GM19467 (cell line): Measurements from ENCODE around the gene BCL7B.
"Not testable (repeated sequence)": the region's sequence is repeated elsewhere in the genome, so short reads cannot be mapped to it uniquely, and the experiment has no call there.

Source experiments
- ATAC-seq: cut with Tn5 transposase; IDR thresholded peaks from one replicate; pipeline ENCODE4 v1.9.1; 2021; ENCODE audit warnings: mild to moderate bottlenecking, moderate library complexity; ENCODE audit not compliant: unreplicated experiment

BCL7B gene

DNA sequence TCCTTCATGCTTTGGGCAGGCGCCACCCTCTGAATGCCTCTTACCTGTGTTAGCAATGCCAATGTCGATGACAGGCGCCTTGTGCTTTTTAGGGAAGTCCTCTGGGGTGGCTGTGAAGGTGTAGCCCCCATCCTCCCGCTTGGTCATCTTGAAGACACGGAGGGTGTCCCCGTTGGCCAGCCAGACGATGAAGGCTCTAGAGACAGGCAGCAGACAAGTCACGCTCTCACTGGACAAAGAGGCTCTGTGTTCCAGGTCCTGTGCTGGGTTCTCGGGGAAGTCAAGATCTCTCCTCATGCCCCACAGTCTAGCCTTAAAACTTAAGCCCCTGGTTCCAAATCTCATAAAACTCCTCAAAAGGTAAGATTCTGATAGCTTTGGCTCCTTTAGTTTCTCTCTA is 15.8 kb upstream of the BCL7B start:
- no peak for ATAC-seq

GRCh38 chr7:73572767-73573186 is 15.3 kb upstream of the BCL7B start:
- no peak for ATAC-seq

DNA sequence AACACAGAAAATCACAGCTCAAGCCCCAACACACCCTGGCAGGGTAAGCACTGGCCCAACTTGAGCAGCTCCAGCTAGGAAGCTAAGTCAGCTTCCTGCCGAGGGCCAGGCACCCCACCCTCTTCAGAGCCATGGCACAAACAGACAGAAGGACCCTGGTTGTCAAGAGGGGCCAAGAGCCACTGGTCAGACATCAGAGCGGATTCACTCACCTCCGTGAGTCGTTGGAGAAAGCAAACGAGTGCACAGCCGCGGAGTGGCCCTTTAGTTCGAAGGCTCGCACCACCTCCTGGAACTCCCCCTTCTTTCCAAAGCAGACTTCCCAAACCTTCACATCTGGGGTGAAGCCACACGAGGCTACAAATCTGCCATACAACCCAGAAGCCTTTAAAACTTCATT is 13.5 kb upstream of the BCL7B start:
- ATAC-seq, result no peak

GRCh38 chr7:73570521-73570920 is 13.0 kb upstream of the BCL7B start:
- ATAC-seq, result no peak

DNA sequence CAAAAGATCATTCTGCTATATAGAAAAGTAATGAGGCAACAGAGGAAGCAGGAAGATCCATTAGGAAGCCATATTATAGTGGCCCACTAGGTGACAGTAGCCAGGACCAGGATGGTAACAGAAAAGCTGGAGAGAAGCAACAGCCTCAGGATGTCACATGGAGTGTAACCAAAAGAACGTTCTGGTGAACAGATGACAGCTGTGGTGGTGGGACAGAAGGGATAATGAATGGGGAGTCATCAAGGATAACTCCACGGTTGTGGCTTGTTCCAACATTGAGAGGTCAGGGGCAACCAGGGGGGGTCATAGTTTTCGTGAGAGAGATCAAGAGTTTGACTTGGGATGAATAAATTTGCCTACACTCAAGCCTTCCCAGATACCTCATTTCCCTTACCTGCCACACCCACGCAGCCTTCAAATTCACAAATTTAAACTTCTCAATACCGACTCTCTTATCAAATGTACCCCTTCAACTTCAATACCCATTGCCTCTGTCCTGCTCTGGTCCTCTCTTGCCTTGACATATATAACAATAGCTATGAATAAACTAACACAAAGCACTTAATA is 11.6 kb upstream of the BCL7B start:
- no peak for ATAC-seq

DNA sequence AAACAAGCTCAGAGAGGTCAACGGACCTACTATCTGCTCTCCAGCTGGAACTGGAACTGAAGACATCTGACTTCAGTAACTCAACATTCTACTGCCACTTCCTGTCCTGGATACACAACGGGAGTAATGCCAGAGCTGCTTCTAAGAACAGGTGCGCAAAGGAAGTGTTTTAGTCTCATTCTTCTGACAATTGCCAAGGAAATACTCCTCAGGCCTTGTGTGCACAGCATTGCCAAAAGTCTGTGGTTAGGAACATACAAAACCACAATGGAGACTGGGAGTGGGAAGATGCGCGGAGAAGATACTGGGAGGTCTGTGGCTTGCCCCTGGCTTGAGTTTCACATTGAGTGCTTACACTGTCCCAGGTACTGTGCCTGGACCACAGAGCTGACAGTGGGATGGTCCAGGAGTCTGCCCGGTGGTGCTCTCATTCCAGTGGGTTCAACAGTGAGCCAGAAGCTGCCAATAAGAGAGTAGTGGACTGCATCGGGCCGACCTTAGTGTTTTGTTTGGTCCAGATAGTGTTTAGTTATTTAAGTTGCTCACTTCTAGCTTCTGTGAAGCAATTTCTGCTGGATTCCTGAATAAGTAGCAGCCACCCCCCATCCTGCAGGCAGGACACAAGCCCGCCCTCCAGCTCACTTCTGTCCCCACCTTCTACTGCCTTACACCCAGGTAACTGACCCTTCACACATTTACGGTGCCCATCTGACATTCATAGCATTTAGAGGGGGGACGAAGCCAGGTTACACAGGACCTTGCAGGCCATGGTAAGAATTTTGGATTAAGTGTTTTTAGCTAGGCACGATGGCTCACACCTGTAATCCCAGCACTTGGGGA is 10.6 kb upstream of the BCL7B start:
- no peak for ATAC-seq

DNA sequence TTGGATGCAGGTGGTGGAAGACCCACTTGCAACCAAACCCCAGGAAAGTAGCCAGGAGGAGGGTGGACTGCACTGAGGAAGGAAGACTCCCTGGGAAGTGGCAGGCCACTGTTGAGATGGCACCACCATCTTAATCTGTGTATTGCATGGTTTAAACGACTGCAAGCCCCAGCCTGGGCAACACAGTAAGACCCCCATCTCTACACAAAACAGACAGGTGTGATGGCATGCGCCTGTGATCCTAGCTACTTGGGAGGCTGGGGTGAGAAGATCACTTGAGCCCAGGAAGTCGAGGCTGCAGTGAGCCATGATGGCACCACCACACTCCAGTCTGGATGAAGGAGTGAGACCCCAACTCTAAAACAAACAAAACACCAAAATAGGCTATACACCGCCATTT is 9.7 kb upstream of the BCL7B start:
- ATAC-seq, result no peak

DNA sequence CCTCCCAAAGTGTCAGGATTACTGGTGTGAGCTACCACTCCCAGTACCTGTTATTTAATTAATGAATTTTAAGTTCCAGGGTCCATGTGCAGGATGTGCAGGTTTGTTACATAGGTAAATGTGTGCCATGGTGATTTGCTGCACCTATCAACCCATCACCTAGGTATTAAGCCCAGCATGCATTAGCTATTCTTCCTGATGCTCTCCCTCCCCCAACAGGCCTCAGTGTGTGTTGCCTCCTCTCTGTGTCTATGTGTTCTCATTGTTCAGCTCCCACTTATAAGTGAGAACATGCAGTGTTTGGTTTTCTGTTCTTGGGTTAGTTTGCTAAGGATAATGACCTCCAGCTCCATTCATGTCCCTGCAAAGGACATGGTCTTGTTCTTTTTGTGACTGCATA is 8.9 kb upstream of the BCL7B start:
- not testable (repeated sequence) for ATAC-seq

DNA sequence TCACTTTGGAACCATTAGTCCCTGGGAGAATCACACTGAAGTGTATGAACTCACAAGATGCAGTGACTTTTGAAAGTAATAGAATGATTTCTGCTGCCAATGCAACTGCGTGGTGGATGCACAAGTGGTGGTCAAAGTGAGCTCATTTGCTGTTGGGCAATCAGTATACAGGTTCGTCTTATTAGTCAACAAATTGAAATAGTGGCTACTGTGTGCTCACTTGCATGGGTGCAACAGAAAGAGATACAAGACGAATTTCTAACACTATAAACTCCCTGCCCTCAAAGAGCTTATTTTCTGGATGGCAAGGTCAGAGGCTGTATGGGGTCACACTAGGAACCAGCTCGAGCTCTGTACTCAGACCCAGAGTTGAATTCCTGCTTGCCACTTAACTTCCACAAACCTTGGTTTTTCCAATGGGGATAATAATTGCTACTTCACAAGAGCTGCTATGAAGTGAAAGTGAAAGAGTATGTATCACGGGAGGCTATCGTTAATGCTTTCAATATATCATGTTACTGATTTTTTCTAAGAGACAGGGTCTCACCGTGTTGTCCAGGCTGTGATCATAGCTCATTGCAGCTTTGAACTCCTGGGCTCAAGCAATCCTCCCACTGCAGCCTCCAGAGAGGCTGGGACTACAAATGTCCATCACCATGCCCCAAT is 8.3 kb upstream of the BCL7B start:
- no peak for ATAC-seq

DNA sequence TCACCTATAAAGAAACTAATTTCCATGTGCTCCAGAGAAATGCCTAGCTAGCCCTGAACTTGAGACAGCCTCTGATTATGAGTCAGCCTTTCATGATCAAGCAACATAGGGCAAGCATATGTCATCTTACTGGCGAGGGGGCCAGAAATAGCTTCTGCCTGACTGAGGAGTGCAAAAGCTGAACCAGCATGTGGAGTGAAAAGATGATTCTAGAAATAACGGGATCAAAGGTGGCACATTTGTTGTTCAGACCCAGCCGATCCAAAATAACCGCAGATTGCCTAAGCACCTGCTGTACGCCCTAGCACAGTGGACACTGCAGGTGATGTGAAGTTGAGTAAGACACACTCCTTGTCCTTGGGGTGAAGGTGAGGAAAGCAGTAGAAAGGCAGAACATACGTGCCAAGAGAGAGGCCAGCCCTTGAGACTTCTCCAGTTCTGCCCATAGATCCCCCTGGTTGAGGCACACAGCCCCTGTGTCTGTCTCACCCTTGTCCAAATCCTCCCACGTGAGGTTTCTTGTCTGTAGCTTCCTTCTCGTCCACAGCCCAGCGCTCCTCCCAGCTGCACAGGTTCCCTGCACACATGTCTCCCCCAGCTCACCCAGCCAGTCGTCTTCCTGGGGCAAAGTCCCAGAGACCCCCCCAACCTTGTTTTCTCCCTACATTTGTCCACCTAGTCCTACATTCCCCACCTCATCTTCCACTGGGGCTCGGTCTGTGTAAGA is 2.8 kb upstream of the BCL7B start:
- no peak for ATAC-seq

- peak; percentile 90 for ATAC-seq
These were observed 438 bp downstream of the BCL7B start for GRCh38 chr7:73557108-73557396.

GRCh38 chr7:73556208-73557107 is 1.0 kb downstream of the BCL7B start:
- ATAC-seq, result no peak

DNA sequence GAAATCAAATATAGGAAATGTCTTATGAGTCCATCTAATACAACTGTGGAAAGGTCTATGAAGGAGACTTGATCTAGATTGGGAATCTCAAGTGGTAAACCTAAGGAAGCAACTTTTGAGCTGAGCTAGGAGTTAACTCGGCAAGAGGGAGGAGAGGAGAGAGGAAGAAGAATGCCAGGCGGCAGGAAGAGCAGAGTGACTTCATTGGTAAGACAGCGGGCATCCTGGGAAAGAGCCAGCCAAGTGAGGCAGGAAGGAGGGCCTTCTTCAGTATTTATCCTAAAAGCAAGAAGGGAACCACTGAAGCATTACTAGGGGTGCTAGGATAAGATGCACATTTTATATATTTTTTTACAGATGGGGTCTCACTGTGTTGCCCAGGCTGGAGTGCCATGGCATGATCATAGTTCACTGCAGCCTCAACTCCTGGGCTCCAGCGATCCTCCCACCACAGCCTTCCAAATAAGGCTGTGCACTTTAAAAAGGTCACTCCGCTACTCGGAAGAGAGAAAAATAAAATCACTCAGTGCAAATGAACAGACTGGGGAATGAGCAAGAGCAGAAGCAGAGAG is 2.0 kb downstream of the BCL7B start:
- ATAC-seq, result no peak

DNA sequence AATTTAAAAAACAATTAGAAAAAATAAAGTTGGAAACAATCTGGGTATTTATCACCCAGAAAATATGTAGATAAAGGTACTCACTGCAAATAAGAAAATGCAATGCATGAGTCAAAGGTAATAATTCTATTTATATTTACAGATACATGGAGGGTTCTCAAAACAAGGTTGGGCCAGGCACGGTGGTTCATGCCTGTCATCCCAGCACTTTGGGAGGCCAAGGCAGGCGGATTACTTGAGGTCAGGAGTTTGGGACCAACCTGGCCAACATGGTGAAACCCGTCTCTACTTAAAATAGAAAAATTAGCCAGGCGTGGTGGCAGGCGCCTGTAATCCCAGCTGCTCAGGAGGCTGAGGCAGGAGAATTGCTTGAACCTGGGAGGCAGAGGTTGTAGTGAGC is 7.4 kb downstream of the BCL7B start:
- ATAC-seq, result not testable (repeated sequence)

GRCh38 chr7:73549176-73549575 is 8.3 kb downstream of the BCL7B start:
- ATAC-seq, result no peak

GRCh38 chr7:73547841-73548240 is 9.6 kb downstream of the BCL7B start:
- no peak for ATAC-seq

GRCh38 chr7:73544678-73545077 is 12.8 kb downstream of the BCL7B start:
- no peak for ATAC-seq

DNA sequence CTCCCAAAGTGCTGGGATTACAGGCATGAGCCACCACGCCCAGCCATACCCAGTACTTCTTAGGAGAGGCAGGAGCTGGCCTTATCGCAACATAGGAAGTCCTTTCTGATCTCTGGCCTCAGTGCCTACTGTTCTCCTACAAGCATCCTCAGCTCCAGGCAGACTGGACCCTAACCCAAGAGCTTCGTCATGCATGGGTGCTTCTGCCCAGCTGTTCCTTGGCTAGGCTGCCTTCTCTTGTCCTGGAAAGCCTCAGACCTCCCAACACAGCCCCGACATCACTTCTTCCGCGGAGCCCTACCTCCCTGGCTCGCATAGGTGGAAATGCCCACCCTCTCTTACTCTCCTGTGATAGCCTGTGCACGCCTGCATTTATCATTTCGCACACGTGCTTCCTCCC is 15.8 kb downstream of the BCL7B start:
- no peak for ATAC-seq

- ATAC-seq, result no peak
These were observed 17.8 kb downstream of the BCL7B start for GRCh38 chr7:73539709-73540108.

DNA sequence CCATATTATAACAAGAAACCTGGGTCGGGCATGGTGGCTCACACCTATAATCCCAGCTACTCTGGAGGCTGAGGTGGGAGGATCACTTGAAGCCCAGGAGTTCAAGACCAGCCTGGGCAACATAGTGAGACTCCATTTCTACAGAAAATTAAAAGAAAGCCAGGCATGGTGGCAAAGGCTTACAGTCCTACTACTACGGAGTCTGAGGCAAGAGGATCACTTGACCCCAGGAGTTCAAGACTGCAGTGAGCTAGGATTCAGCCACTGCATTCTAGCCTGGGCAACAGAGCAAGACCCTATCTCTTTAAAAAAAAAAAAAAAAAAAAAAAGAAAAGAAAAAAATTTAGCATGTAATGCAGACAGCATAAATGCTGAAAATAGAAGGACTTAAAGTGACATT is 19.0 kb downstream of the BCL7B start:
- ATAC-seq, result not testable (repeated sequence)
